GM23338 (cell line): ENCODE results near the gene PALMD. TPM values are rescaled to one million over a fixed set of nuclear protein-coding genes. Genes with fewer than 3 reads are reported as not detected.

Experiments
- ATAC-seq: fragments of 200-7000 bp; cut with Tn5 transposase; 3 replicates; pipeline ENCODE4 v1.9.1; 2020
- DNase-seq: peaks from one replicate; pipeline ENCODE4 v3.0.0-alpha.2; 2015; ENCODE audit warnings: low spot score
- H2AFZ ChIP-seq: fragments of 200-600 bp; sonication (generic); 2 replicates; pipeline ENCODE4 v1.8.0; 2016; ENCODE audit warnings: antibody characterized with exemption, mild to moderate bottlenecking, moderate library complexity
- H3F3A ChIP-seq: fragments of 200-600 bp; sonication (generic); replicated peaks from 2 replicates; pipeline ENCODE4 v1.8.0; 2017; ENCODE audit warnings: antibody characterized with exemption, mixed run types, low read depth
- H3K27ac ChIP-seq: fragments of 200-600 bp; sonication (generic); 2 replicates; pipeline ENCODE4 v1.6.1; 2016; ENCODE audit warnings: low read depth
- H3K27me3 ChIP-seq: fragments of 200-600 bp; sonication (generic); 2 replicates; pipeline ENCODE4 v1.8.0; 2016; ENCODE audit warnings: mild to moderate bottlenecking, mixed run types, moderate library complexity; ENCODE audit not compliant: insufficient read depth
- H3K36me3 ChIP-seq: fragments of 200-600 bp; sonication (generic); 2 replicates; pipeline ENCODE4 v1.8.0; 2016; ENCODE audit warnings: mild to moderate bottlenecking; ENCODE audit not compliant: insufficient read depth
- H3K4me1 ChIP-seq: fragments of 200-600 bp; sonication (generic); 2 replicates; pipeline ENCODE4 v1.8.0; 2016; ENCODE audit warnings: mild to moderate bottlenecking, moderate library complexity; ENCODE audit not compliant: insufficient read depth
- H3K4me2 ChIP-seq: fragments of 200-600 bp; sonication (generic); 2 replicates; pipeline ENCODE4 v1.7.1; 2017; ENCODE audit warnings: mixed run types
- H3K4me3 ChIP-seq: fragments of 200-600 bp; sonication (generic); 2 replicates; pipeline ENCODE4 v1.6.1; 2016; ENCODE audit warnings: mixed run types
- H3K79me2 ChIP-seq: fragments of 200-600 bp; sonication (generic); replicated peaks from 2 replicates; pipeline ENCODE4 v1.8.0; 2017; ENCODE audit warnings: mild to moderate bottlenecking; ENCODE audit not compliant: insufficient read depth
- H3K9me2 ChIP-seq: fragments of 200-600 bp; sonication (generic); 2 replicates; pipeline ENCODE4 v1.8.0; 2017; ENCODE audit not compliant: insufficient read depth
- H4K20me1 ChIP-seq: fragments of 200-600 bp; sonication (generic); replicated peaks from 2 replicates; pipeline ENCODE4 v1.8.0; 2017; ENCODE audit warnings: mild to moderate bottlenecking; ENCODE audit not compliant: insufficient read depth
- H3K27ac Mint-ChIP-seq: 2 replicates; pipeline ENCODE4 v1.8.0; 2020; ENCODE audit warnings: inconsistent platforms, mild to moderate bottlenecking, moderate library complexity, mixed read lengths
- H3K27me3 Mint-ChIP-seq: 3 replicates; pipeline ENCODE4 v1.8.0; 2022; ENCODE audit warnings: low read depth, mild to moderate bottlenecking, moderate library complexity, mixed read lengths, inconsistent platforms; ENCODE audit not compliant: insufficient read depth, poor library complexity
- H3K36me3 Mint-ChIP-seq: 3 replicates; pipeline ENCODE4 v1.8.0; 2021; ENCODE audit warnings: low read depth, mild to moderate bottlenecking, inconsistent platforms, moderate library complexity, mixed read lengths
- H3K4me1 Mint-ChIP-seq: 3 replicates; pipeline ENCODE4 v1.8.0; 2020; ENCODE audit warnings: mild to moderate bottlenecking, inconsistent platforms, mixed read lengths
- H3K4me3 Mint-ChIP-seq: 3 replicates; pipeline ENCODE4 v1.8.0; 2021; ENCODE audit warnings: moderate library complexity, mild to moderate bottlenecking, inconsistent platforms, mixed read lengths
- H3K9me3 Mint-ChIP-seq: 3 replicates; pipeline ENCODE4 v1.8.0; 2020; ENCODE audit warnings: moderate library complexity, mild to moderate bottlenecking, inconsistent platforms, mixed read lengths
- CREB1 ChIP-seq: fragments of 250-450 bp; sonication (Bioruptor Pico); IDR thresholded peaks from 2 replicates; pipeline ENCODE4 v1.5.0; 2020; ENCODE audit warnings: low read depth, mild to moderate bottlenecking, moderate library complexity
- EZH2 ChIP-seq: fragments of 200-600 bp; sonication (generic); IDR thresholded peaks from one replicate; pipeline ENCODE4 v1.8.0; 2017; ENCODE audit warnings: antibody characterized with exemption, mild to moderate bottlenecking, low read depth; ENCODE audit not compliant: unreplicated experiment
- POLR2AphosphoS5 ChIP-seq: IDR thresholded peaks from 2 replicates; pipeline ENCODE4 v1.6.1; 2016; ENCODE audit warnings: antibody characterized with exemption, low read depth
- STAT1 ChIP-seq: IDR thresholded peaks from one replicate; pipeline ENCODE4 v1.6.1; 2016; ENCODE audit warnings: antibody characterized with exemption; ENCODE audit not compliant: unreplicated experiment
- polyA plus RNA-seq: library from polyadenylated mRNA; unstranded; fragments of >200 nt; fragmentation: Nextera tagmentation; extraction: Ambion mirVana; gene quantifications from 2 replicates; pipeline ENCODE4 v1.2.1, GENCODE V29; 2016
- total RNA-seq: library from RNA; depleted of rRNA; stranded (reverse); fragments of >200 nt; shearing (Covaris generic); gene quantifications from 2 replicates; pipeline ENCODE4 v1.2.3, GENCODE V29; 2014
- TF ChIP-seq, protein P1 (sequence below): fragments of 250-450 bp; sonication (Bioruptor Pico); IDR thresholded peaks from 2 replicates; pipeline ENCODE4 v1.5.0; 2020; ENCODE audit warnings: mild to moderate bottlenecking, moderate library complexity
- TF ChIP-seq, protein P2 (sequence below), 2 experiments: fragments of 200-600 bp in 1 of 2; sonication (generic) in 1 of 2; conservative IDR thresholded peaks; 2 replicates each; pipeline versions ENCODE4 v1.5.1 to v1.6.1; 2016 to 2017; ENCODE audit warnings: antibody characterized with exemption in 2 of 2, low read depth in 2 of 2, mild to moderate bottlenecking in 2 of 2, moderate library complexity in 1 of 2

The PALMD gene
- total and polyA plus RNA-seq, 2 experiments from 2014 or later: not detected

DNA sequence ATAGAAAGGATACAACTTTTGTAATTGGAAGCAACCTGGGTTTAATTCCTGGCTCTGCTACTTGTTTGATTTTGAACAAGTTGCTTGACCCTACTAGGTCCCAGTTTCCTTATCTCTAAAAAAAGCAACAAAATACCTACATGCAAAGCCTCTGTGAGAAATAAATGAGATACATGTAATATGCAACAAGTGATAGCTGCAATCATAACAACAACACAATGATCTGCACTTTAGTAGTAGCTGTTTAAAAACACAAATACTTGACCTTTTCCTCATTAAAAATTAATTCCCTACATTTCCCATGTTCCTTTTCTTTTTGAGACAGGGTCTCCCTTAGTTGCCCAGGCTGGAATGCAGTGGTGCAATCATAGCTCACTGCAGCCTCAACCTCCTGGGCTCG is 80.5 kb downstream of the PALMD start (continued):
- TF ChIP-seq, protein P1, sequence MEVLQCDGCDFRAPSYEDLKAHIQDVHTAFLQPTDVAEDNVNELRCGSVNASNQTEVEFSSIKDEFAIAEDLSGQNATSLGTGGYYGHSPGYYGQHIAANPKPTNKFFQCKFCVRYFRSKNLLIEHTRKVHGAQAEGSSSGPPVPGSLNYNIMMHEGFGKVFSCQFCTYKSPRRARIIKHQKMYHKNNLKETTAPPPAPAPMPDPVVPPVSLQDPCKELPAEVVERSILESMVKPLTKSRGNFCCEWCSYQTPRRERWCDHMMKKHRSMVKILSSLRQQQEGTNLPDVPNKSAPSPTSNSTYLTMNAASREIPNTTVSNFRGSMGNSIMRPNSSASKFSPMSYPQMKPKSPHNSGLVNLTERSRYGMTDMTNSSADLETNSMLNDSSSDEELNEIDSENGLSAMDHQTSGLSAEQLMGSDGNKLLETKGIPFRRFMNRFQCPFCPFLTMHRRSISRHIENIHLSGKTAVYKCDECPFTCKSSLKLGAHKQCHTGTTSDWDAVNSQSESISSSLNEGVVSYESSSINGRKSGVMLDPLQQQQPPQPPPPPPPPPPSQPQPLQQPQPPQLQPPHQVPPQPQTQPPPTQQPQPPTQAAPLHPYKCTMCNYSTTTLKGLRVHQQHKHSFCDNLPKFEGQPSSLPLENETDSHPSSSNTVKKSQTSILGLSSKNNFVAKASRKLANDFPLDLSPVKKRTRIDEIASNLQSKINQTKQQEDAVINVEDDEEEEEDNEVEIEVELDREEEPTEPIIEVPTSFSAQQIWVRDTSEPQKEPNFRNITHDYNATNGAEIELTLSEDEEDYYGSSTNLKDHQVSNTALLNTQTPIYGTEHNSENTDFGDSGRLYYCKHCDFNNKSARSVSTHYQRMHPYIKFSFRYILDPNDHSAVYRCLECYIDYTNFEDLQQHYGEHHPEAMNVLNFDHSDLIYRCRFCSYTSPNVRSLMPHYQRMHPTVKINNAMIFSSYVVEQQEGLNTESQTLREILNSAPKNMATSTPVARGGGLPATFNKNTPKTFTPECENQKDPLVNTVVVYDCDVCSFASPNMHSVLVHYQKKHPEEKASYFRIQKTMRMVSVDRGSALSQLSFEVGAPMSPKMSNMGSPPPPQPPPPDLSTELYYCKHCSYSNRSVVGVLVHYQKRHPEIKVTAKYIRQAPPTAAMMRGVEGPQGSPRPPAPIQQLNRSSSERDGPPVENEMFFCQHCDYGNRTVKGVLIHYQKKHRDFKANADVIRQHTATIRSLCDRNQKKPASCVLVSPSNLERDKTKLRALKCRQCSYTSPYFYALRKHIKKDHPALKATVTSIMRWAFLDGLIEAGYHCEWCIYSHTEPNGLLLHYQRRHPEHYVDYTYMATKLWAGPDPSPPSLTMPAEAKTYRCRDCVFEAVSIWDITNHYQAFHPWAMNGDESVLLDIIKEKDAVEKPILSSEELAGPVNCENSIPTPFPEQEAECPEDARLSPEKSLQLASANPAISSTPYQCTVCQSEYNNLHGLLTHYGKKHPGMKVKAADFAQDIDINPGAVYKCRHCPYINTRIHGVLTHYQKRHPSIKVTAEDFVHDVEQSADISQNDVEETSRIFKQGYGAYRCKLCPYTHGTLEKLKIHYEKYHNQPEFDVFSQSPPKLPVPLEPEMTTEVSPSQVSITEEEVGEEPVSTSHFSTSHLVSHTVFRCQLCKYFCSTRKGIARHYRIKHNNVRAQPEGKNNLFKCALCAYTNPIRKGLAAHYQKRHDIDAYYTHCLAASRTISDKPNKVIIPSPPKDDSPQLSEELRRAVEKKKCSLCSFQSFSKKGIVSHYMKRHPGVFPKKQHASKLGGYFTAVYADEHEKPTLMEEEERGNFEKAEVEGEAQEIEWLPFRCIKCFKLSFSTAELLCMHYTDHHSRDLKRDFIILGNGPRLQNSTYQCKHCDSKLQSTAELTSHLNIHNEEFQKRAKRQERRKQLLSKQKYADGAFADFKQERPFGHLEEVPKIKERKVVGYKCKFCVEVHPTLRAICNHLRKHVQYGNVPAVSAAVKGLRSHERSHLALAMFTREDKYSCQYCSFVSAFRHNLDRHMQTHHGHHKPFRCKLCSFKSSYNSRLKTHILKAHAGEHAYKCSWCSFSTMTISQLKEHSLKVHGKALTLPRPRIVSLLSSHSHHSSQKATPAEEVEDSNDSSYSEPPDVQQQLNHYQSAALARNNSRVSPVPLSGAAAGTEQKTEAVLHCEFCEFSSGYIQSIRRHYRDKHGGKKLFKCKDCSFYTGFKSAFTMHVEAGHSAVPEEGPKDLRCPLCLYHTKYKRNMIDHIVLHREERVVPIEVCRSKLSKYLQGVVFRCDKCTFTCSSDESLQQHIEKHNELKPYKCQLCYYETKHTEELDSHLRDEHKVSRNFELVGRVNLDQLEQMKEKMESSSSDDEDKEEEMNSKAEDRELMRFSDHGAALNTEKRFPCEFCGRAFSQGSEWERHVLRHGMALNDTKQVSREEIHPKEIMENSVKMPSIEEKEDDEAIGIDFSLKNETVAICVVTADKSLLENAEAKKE (CRISPR knock-in tag): no peak
- TF ChIP-seq EZH2 (no peak), CREB1 (CRISPR knock-in tag) (no peak), POLR2AphosphoS5 (no peak), STAT1 (no peak)

DNA sequence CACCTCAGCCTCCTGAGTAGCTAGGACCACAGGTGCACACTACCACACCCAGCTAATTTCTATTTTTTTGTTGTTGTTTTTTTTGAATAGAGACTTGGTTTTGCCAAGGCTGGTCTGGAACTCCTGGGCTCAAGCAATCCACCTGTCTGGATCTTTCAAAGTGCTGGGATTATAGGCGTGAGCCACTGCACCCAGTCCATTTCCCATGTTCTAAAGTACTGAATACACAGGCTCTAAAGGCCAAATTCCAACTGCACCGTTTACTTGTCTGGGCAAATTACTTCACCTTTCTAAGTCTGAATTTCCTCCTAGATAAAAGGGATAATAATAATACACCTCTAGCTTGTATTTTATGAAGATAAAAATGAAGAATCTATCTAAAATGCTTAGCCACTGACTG is 80.9 kb downstream of the PALMD start:
- Histone ChIP-seq H3F3A (no peaks in the 10 kb centered on the region), H3K4me3 (no peak overlapping the region), H3K79me2 (no peaks in the 10 kb centered on the region), H3K36me3 (no peaks in the 10 kb centered on the region), H3K27ac (no peak overlapping the region), H3K27me3 (no peaks in the 10 kb centered on the region), H3K4me1 (peaks cover 7% of the 10 kb centered on the region), H4K20me1 (no peaks in the 10 kb centered on the region), H2AFZ (no peak overlapping the region), H3K9me2 (no peaks in the 10 kb centered on the region), H3K4me2 (no peak overlapping the region)
- no peaks in the 10 kb centered on the region for H3K9me3 Mint-ChIP-seq
- TF ChIP-seq, protein P2, sequence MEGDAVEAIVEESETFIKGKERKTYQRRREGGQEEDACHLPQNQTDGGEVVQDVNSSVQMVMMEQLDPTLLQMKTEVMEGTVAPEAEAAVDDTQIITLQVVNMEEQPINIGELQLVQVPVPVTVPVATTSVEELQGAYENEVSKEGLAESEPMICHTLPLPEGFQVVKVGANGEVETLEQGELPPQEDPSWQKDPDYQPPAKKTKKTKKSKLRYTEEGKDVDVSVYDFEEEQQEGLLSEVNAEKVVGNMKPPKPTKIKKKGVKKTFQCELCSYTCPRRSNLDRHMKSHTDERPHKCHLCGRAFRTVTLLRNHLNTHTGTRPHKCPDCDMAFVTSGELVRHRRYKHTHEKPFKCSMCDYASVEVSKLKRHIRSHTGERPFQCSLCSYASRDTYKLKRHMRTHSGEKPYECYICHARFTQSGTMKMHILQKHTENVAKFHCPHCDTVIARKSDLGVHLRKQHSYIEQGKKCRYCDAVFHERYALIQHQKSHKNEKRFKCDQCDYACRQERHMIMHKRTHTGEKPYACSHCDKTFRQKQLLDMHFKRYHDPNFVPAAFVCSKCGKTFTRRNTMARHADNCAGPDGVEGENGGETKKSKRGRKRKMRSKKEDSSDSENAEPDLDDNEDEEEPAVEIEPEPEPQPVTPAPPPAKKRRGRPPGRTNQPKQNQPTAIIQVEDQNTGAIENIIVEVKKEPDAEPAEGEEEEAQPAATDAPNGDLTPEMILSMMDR (conservative IDR thresholded peaks at IDR 0.05; ENCODE audit: low read depth in 2 of 2): no peak
- H3K4me3 Mint-ChIP-seq: no peak overlapping the region
- DNase-seq (no peak), ATAC-seq (no peak)
- H3K27me3 Mint-ChIP-seq: no peaks in the 10 kb centered on the region
- H3K4me1 Mint-ChIP-seq: peaks cover 25% of the 10 kb centered on the region
- H3K27ac Mint-ChIP-seq: peak overlapping the region; percentile 39; the same call in 1 of the 2 replicates
- H3K36me3 Mint-ChIP-seq: no peaks in the 10 kb centered on the region
